GM18507 (cell line): ENCODE results near the gene MMEL1.

ENCODE experiments used
- DNase-seq: peaks from one replicate; pipeline ENCODE4 v3.0.0; 2011; ENCODE audit warnings: low read depth; ENCODE audit not compliant: insufficient read length; ENCODE audit errors: extremely low spot score
- FAIRE-seq: peaks from 2 replicates; lab custom pipeline; 2011; peaks lifted over from hg19 to GRCh38; lab: Jason Lieb, UNC

Gene MMEL1

GRCh38 chr1:2594001-2594640 is 38.7 kb downstream of the MMEL1 start:
- FAIRE-seq, result no peak

DNA sequence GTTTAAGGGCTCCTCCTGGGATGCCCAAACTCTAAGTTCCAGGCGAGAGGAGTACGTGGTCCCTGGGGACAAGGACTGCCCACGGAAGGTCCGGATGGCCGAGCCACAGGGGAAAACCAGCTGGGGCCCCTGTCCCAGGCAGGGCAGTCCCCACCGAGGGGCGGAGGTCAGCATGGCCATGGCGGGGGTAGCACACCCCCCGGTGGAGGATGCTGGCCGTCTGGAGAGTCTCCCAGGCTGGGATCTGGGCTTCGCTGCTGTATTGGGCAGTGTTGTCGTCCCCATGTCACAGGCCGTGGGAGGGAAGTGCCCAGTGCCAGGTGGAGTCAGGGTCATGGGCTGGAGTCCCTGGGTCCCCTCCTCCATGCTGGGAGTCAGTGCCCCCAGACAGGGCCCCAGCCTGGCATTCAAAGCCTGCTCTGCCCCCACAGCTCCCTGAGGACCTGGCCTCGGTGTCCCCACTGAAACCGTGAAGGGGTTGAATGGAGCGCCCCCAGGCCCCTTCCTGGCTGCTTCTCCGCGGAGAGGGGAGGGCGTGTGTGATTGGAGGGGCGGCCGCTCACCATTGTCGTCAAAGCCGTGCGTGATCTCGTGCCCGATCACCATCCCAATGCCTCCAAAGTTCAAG is 39.5 kb downstream of the MMEL1 start:
- FAIRE-seq, result no peak
- DNase-seq, result no peak

More at GRCh38 chr1:2594001-2594640, 38.7 kb downstream of the MMEL1 start:
- no peak for DNase-seq

DNA sequence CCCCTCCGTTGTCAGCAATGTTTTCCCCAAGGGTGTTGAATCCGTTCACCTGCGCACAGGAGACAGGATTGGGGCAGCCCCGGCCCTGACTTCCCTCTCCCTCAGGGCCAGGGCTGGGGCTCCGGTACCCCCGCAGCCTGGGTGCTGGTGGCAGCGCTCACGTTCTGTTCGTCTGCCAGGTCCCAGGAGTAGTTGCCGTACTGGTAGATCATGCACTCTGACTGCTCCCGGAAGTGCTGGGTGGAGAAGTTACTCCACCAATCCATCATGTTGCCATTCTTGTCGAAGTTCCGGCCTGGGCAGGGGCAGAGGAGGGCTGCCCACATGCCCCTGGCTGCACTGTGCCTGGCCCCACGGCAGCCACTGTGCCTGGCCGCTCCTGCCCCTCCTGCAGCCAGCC is 40.1 kb downstream of the MMEL1 start:
- DNase-seq, result no peak
- FAIRE-seq, result no peak

DNA sequence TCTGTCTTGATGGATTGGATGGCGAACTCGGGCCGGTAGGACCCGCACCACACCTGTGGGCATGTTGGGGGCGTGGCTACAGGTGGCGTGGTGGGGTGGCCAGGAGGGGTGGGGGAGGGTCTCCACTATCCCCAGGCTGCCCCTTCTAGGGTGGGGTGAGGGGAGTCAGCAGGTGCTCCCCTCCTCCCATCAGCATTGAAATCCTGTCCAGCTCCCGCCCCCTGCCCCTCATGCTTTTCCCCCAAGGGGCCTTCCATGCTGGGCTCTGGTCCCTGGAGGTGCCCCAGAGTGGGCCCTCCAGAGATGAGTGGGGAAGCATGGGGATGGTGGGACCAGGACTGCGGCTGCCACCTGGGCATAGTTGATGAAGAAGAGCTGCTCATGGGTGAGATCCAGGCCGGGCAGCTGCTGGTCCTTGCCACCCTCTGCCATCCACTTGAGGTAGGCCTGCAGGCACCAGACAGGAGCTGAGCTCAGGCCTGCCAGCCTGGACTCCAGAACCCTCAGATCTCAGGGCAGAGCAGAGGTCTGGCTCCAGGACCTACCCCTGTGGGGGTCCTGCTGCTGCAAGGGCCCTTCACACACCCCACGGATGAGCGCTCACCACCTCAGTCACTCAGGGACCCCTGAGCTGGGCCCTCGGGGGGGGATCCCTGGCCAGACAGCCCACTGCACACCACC is 41.1 kb downstream of the MMEL1 start:
- no peak for DNase-seq

GRCh38 chr1:2591233-2591580 is 41.6 kb downstream of the MMEL1 start:
- DNase-seq (no peak), FAIRE-seq (no peak)

More for the DNA sequence above, 41.1 kb downstream of the MMEL1 start:
- no peak for FAIRE-seq

- FAIRE-seq, result no peak
- DNase-seq, result no peak
Observed at GRCh38 chr1:2590233-2591141, 42.3 kb downstream of the MMEL1 start.

DNA sequence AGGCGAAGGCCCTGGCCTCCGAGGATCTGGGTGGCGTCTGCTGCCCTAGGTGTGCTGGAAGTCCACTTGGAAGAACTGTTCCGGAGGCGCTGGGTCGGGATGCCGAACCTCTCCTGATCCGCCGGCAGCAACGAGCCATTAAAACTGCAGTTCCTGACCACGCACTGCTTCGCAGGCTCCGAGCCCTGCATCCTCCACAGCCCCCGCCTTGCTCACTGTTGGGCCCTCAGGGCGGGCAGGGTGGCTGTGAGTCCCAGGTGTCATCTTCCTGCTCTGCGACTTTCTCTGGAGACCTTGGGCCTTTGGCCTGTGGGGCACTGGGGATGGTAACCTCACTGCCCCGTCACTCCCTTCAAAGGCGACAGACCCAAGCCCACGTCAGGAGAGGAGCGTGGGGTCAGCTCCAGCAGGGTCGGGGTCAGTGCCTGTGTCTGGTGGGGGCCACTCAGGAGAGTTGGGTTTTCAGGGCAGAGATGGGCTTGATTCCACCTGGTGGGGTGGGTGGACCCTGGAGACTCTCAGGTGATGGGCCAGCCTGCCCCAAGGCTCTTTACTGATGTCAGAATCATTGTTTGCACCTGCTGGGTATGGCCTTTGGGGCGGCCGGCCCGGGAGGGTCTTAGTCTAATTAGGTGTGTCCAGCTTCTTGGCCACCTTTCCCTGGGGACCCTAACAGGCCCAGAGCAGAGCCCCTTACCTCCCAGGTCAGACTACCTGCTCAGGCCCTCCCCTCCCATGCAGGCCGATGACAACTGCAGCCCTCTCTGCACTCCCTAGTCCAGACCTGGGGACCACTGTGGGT is 43.2 kb downstream of the MMEL1 start:
- DNase-seq, result no peak
- no peak for FAIRE-seq

DNA sequence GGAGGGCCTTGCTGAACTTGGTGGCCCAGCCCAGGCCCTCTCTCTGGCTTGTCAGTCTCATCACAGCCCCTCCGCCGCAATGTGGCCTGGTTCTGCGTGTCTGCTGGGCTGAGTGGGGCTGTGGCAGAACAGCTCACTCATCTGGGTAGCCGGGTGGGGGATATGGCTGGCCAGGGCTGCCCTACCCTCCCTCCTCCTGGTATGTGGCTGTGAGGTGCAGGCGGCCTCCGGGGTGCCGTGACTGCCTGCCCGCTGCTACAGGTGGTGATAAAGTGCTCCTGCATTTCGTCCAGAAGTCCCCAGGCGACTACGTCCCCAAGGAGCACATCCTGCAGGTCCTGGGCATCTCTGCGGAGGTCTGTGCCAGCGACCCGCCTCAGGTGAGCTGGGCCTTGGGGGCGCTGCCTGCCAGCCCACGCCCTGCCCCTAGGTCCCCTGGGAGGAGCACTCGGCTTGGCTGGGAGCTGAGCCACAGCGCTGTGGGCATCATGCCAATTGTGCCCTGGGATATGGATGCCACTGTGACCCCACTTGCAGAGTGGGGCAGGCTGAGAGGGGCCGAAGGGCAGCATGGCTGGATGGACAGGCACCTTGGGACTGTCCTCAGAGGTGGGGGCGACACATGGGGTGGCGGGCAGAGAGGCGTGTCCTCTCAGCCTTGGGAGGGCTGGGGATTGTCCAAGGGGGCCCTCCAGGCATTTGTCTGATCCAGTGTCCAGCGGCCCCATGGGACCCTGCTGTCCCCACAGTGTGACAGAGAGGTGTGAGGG is 44.0 kb downstream of the MMEL1 start:
- no peak for FAIRE-seq
- DNase-seq, result no peak

GRCh38 chr1:2587860-2588571 is 44.8 kb downstream of the MMEL1 start:
- DNase-seq (no peak), FAIRE-seq (no peak)

- DNase-seq, result no peak
- FAIRE-seq, result no peak
Observed at GRCh38 chr1:2587071-2587859, 45.6 kb downstream of the MMEL1 start.

DNA sequence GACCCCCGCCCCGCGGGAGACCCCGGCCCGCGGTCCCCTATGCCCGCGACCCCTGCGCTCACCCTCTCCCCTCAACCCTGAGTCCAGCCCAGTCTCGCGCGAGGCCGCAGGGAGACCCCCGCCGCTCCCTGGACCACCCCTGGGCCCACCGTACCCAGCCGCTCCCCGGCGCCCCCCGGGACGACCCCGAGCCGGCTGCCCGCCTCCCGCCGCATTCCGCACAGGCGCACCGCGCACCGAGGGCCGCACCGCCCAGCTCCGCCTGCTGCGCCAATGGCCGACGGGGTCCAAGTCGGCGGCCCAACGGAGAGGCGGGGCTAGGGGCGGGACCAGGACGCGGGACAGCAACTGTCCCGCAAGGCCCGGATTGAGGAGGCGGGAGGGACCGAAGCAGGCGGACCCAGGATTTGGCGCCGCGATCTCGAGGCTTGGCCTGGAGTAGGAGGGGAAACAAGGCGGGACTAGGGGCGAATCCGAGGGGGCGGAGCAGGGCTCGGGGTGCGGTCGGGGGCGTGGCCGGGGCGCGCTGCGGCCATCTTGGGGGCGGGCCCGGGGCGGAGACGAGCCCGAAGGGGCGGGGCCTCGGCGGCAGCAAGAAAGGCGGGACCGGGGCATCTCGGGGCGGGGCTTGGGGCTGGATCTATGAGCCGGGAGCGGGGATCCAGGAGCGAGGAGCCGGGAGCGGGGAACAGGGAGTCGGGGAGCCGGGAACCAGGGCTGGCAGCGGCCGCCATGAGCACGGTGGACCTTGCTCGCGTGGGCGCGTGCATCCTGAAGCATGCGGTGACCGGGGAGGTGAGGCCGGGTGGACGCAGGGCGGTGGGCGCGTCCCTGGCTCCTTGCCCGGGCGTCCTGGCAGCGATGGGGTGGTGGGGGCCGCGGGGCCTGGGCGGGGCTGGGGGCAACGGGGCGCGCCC is 46.4 kb downstream of the MMEL1 start, which contains the start of gene PRXL2B:
Gene PRXL2B, plus strand, starts transcription at position 624 of the 917 bp plus-strand sequence. Its CDS starts 109 bp downstream, at position 733.
- peak; percentile 98 for FAIRE-seq
- peak; percentile 97 for DNase-seq

DNA sequence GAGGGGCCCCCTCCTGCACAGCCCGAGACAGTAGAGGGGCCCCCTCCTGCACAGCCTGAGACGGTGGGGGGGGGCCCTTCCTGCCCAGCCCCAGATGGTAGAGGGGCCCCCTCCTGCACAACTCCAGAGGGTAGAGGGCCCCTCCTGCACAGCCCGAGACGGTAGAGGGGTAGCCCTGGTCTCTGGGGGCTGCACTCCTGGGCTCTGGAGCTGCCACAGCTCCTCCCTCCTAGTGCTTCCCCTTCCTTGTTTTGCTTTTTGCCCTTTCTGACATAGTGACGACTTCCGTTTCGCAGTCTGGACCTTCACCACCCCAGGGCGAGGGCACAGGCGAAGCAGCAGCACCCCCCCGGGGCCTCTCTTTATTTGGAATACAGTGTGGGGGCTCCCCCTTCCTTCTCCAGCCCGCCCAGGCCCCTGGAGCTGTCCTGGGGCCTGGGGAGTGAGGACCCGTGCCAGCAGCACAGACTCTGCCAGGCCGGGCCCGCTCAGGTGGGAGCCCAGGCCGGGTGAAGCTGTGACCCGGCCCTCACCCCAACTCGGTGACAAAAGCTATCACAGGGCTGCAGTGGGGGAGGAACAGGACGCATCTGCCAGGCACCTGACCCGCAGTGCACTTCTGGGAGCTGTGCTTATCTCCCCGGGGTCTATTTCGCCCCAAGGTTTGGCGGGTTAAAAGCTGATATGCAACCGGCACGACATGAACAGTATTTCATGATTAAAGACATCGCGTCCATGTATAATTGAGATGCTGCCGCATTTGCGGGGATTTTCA is 47.3 kb downstream of the MMEL1 start:
- FAIRE-seq (peak; percentile 92), DNase-seq (peak; percentile 40)

DNA sequence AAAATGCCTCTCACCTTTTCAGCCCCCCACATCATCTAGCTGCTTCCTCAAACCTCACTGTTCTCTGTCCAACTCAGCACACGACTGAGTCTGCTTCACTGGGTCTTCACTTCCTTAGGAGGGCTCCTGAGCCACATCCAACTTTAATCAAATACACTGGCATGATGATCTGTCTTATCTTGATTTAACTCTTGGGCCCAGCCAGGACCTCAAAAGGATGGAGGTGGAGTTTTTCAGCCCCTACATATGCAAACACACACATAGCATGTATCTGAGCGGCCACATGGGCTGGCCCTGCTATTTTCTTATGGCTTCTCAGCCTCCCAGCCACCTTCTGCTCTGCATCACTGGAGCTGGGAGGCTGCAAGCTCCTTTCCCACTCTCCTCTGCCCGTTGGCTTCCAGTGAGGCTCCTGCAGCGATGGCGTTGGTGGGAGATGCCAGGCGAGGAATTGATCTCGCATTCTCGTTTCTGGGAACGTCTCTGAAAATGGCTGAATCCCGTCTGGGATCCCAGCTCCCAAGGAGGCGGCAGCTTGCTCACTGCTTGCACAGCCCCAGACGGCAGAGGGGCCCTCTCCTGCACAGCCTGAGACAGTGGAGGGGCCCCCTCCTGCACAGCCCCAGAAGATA is 48.0 kb downstream of the MMEL1 start:
- FAIRE-seq (peak; percentile 33), DNase-seq (no peak)

GRCh38 chr1:2583871-2584351 is 48.9 kb downstream of the MMEL1 start:
- DNase-seq (no peak), FAIRE-seq (no peak)

DNA sequence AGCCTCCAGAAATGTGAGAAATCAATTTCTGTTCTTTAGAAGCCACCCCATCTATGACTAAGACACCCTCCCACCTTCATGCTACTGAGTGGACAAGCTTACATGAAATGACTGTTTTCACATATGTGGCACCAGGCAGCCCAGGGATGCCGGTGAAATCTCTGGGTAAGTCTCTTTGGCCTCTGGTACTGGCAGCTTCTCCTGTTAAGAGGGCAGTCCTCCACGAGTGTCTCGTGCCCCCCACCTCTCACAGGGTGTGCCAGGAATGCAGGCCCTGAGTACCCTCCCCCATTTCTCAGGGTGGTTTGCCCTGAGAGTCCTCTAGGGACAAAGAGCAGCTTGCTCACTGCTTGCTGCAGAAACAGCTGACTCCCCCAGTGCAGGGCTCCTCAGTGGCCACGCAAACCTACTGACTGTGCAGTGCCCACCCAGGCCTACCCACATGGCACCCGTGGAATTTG is 49.5 kb downstream of the MMEL1 start:
- no peak for FAIRE-seq
- no peak for DNase-seq
